Panc1 (cell line): Measurements from ENCODE around the gene PKD2. TPM values are rescaled to one million over a fixed set of nuclear protein-coding genes. Genes with fewer than 3 reads are reported as not detected.

Experiments
- ATAC-seq: fragments of 200-7000 bp; cut with Tn5 transposase; 2 replicates; pipeline ENCODE4 v1.9.1; 2020; ENCODE audit warnings: mild to moderate bottlenecking, moderate library complexity
- BruUV-seq: library from RNA; stranded (reverse); fragments of 400-500 nt; replicated peaks from 2 replicates; lab custom pipeline; 2021; lab: Mats Ljungman, UMichigan
- CTCF ChIA-PET: fragments of 300-600 bp; sonication (Branson Sonifier 250); formaldehyde crosslinking; loops from one replicate; lab custom pipeline; 2022; ENCODE audit warnings: antibody characterized with exemption; lab: Charles Lee
- POLR2A ChIA-PET: fragments of 300-600 bp; sonication (Branson Sonifier 250); formaldehyde crosslinking; loops from one replicate; lab custom pipeline; 2022; ENCODE audit warnings: antibody characterized with exemption; lab: Charles Lee
- DNase-seq: peaks from one replicate; pipeline ENCODE4 v3.0.0-alpha.2; 2010; ENCODE audit warnings: low read depth, low spot score
- H3K27ac ChIP-seq: 2 replicates; pipeline ENCODE4 v1.5.1; 2011; ENCODE audit warnings: mild to moderate bottlenecking, low read length, inconsistent platforms
- H3K27me3 ChIP-seq: fragments of 200-500 bp; sonication (Bioruptor generic); 2 replicates; pipeline ENCODE4 v1.6.0; 2014; ENCODE audit warnings: low read length, inconsistent platforms; ENCODE audit not compliant: control insufficient read depth, insufficient read depth
- H3K36me3 ChIP-seq: fragments of 200-500 bp; sonication (Bioruptor generic); 2 replicates; pipeline ENCODE4 v1.5.1; 2014; ENCODE audit warnings: inconsistent platforms, mild to moderate bottlenecking, low read length, moderate library complexity; ENCODE audit not compliant: control insufficient read depth, insufficient read depth
- H3K4me1 ChIP-seq: 2 replicates; pipeline ENCODE4 v1.5.1; 2011; ENCODE audit warnings: inconsistent platforms, mild to moderate bottlenecking, low read length, moderate library complexity; ENCODE audit not compliant: control insufficient read depth, insufficient read depth
- H3K4me3 ChIP-seq, 2 experiments: 2 replicates each; pipeline ENCODE4 v1.5.1; 2011 to 2012; ENCODE audit warnings: low read depth in 2 of 2, low read length in 2 of 2, mild to moderate bottlenecking in 2 of 2, inconsistent platforms in 1 of 2, moderate library complexity in 1 of 2
- H3K9me3 ChIP-seq: fragments of 200-500 bp; sonication (Bioruptor generic); 2 replicates; pipeline ENCODE4 v1.5.1; 2014; ENCODE audit warnings: low read depth, mild to moderate bottlenecking, inconsistent platforms, low read length, moderate library complexity; ENCODE audit not compliant: control insufficient read depth, insufficient read depth
- POLR2AphosphoS5 ChIP-seq: IDR thresholded peaks from 2 replicates; pipeline ENCODE4 v1.6.1; 2012; ENCODE audit warnings: mild to moderate bottlenecking, low read depth, low read length, moderate library complexity
- SIN3A ChIP-seq: IDR thresholded peaks from 2 replicates; pipeline ENCODE4 v1.6.1; 2012; ENCODE audit warnings: low read depth, mild to moderate bottlenecking, low read length, moderate library complexity, borderline replicate concordance; ENCODE audit not compliant: insufficient read depth
- TCF7L2 ChIP-seq: IDR thresholded peaks from 2 replicates; pipeline ENCODE4 v1.6.1; 2011; ENCODE audit warnings: mild to moderate bottlenecking, low read depth, low read length, inconsistent platforms
- in situ Hi-C: cut with HindIII; loops from 2 replicates; pipeline ENCODE4 v1.10.0; 2016; ENCODE audit warnings: low sequenced_read_pairs, low pct_unique_long_range_greater_than_20kb
- intact Hi-C: fragments of 100-400 bp; cut with micrococcal nuclease; formaldehyde crosslinking; loops from one replicate; pipeline ENCODE4 v1.10.0; 2022; ENCODE audit not compliant: unreplicated experiment
- total RNA-seq: library from RNA; stranded (reverse); gene quantifications from one replicate; pipeline ENCODE4 v1.2.1, GENCODE V29; 2021; ENCODE audit not compliant: unreplicated experiment
- TF ChIP-seq, protein P1 (sequence below), 2 experiments: IDR thresholded peaks; 2 replicates each; pipeline ENCODE4 v1.6.1; 2011 to 2012; ENCODE audit warnings: low read depth in 2 of 2, control low read depth in 1 of 2, low read length in 1 of 2, mild to moderate bottlenecking in 1 of 2, moderate library complexity in 1 of 2; ENCODE audit not compliant: insufficient read depth in 1 of 2
- TF ChIP-seq, protein P2 (sequence below): fragments of 450-650 bp; IDR thresholded peaks from 2 replicates; pipeline ENCODE4 v1.5.1; 2017; ENCODE audit warnings: mild to moderate bottlenecking

The PKD2 gene
- total RNA-seq, 1 experiment from 2014 or later: 21.7 TPM

DNA sequence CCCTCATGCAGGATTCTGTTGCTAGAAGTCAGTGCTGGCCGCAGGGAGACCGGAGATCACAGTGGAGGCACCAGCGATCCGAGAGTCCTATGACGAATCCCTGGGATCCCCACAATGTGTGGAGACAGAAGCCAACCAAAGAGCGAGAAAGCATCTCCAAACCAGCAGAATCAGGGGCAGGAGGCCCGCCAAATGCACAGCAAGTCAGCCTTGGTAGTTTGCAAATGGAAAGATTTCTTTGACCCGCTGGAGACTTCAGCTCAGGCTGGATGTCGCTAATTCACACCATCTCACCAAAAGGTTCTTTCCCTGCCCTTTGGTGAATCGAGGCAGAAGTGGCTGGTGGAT is 505 bp upstream of the PKD2 start:
- ChIA-PET POLR2A (no interaction called here), CTCF (no interaction called here)
- TF ChIP-seq SIN3A: no peak
- no peak for TF ChIP-seq TCF7L2
- TF ChIP-seq, protein P1, sequence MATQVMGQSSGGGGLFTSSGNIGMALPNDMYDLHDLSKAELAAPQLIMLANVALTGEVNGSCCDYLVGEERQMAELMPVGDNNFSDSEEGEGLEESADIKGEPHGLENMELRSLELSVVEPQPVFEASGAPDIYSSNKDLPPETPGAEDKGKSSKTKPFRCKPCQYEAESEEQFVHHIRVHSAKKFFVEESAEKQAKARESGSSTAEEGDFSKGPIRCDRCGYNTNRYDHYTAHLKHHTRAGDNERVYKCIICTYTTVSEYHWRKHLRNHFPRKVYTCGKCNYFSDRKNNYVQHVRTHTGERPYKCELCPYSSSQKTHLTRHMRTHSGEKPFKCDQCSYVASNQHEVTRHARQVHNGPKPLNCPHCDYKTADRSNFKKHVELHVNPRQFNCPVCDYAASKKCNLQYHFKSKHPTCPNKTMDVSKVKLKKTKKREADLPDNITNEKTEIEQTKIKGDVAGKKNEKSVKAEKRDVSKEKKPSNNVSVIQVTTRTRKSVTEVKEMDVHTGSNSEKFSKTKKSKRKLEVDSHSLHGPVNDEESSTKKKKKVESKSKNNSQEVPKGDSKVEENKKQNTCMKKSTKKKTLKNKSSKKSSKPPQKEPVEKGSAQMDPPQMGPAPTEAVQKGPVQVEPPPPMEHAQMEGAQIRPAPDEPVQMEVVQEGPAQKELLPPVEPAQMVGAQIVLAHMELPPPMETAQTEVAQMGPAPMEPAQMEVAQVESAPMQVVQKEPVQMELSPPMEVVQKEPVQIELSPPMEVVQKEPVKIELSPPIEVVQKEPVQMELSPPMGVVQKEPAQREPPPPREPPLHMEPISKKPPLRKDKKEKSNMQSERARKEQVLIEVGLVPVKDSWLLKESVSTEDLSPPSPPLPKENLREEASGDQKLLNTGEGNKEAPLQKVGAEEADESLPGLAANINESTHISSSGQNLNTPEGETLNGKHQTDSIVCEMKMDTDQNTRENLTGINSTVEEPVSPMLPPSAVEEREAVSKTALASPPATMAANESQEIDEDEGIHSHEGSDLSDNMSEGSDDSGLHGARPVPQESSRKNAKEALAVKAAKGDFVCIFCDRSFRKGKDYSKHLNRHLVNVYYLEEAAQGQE (IDR thresholded peaks at IDR 0.05; ENCODE audit: insufficient read depth in 1 of 2, low read depth in 2 of 2, low read length in 1 of 2): no peak
- TF ChIP-seq, protein P2, sequence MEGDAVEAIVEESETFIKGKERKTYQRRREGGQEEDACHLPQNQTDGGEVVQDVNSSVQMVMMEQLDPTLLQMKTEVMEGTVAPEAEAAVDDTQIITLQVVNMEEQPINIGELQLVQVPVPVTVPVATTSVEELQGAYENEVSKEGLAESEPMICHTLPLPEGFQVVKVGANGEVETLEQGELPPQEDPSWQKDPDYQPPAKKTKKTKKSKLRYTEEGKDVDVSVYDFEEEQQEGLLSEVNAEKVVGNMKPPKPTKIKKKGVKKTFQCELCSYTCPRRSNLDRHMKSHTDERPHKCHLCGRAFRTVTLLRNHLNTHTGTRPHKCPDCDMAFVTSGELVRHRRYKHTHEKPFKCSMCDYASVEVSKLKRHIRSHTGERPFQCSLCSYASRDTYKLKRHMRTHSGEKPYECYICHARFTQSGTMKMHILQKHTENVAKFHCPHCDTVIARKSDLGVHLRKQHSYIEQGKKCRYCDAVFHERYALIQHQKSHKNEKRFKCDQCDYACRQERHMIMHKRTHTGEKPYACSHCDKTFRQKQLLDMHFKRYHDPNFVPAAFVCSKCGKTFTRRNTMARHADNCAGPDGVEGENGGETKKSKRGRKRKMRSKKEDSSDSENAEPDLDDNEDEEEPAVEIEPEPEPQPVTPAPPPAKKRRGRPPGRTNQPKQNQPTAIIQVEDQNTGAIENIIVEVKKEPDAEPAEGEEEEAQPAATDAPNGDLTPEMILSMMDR: no peak
- TF ChIP-seq POLR2AphosphoS5: no peak
- no peaks in the 10 kb centered on the region for H3K36me3 ChIP-seq
- H3K4me3 ChIP-seq: peak overlapping the region; percentile 65 to 69
- intact Hi-C loops: no loop called here
- BruUV-seq: no TSS peak
- no peak for ATAC-seq
- in situ Hi-C loops: no loop called here
- no peaks in the 10 kb centered on the region for H3K9me3 ChIP-seq
- no peaks in the 10 kb centered on the region for H3K27me3 ChIP-seq
- H3K27ac ChIP-seq: no peak overlapping the region
- DNase-seq: no peak
- H3K4me1 ChIP-seq: peaks cover 7% of the 10 kb centered on the region

DNA sequence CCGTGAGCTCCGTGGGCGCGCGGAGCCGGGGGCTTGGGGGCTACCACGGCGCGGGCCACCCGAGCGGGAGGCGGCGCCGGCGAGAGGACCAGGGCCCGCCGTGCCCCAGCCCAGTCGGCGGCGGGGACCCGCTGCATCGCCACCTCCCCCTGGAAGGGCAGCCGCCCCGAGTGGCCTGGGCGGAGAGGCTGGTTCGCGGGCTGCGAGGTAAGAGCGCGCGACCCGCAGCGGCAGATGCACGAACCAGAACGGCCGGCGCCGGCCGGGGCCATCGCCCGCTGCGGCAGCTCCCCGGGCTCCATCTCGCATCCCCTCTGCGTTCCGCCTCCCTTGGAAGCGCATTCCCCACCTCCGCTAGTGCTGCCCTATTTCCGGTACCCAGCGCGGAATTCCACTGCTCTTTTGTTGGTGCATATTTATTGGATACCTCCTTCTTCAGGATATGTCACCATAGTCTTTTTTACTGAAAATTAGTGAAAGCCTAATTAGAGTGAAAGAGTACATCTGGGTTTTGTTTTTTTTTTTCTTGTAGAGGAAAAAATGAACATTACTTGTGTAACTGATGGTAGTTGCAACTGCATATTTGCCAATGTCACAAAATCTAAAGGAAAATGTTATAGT is 797 bp downstream of the PKD2 start:
- TF ChIP-seq SIN3A (no peak), TCF7L2 (no peak), POLR2AphosphoS5 (no peak)
- TF ChIP-seq, protein P2: no peak
- TF ChIP-seq, protein P1 (IDR thresholded peaks at IDR 0.05; ENCODE audit: insufficient read depth in 1 of 2, low read depth in 2 of 2, low read length in 1 of 2): no peak
- POLR2A ChIA-PET: no interaction called here
- intact Hi-C loops: no loop called here
- Histone ChIP-seq H3K4me3 (peak overlapping the region; percentile 65 to 69), H3K27me3 (no peaks in the 10 kb centered on the region), H3K4me1 (peaks cover 7% of the 10 kb centered on the region), H3K9me3 (no peaks in the 10 kb centered on the region), H3K27ac (peak overlapping the region; percentile 71; the same call in 1 of the 2 replicates), H3K36me3 (no peaks in the 10 kb centered on the region)
- in situ Hi-C loops: no loop called here
- ATAC-seq (peak; percentile 79), DNase-seq (no peak)
- BruUV-seq: no TSS peak
- CTCF ChIA-PET: no interaction called here
